Measurements from ENCODE around the gene UNC79.

The UNC79 gene

DNA sequence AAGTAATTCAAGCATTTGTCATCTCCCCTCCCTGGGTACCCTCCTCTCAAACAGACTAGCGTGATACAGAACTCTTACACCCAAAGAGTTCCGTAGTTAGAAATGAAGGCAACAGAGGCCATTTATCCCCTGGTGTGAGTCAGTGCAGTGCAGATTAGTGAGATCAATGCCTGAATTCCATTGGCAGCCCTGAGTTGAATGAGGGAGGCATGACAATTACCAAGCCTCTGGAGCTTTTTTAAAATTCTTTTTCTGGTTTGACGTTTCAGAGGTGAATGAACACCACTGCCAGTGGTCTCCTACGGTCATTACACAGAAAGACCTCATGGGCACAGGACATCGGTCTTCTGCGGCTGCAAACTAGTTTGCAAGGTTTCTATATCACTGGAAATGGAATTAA, 263.2 kb downstream of the UNC79 start:
- no peak for DNase-seq (ENCODE audit: extremely low read depth, low read depth)
- no peak overlapping the region for H3K4me3 ChIP-seq (replicated peaks; ENCODE audit: low read depth, low read length)
- TF ChIP-seq CTCF (IDR thresholded peaks at IDR 0.05; ENCODE audit: low read depth, low read length, missing control alignments): no peak

GRCh38 chr14:93700928-93701327, 270.2 kb downstream of the UNC79 start:
- H3K4me3 ChIP-seq (replicated peaks; ENCODE audit: low read depth, low read length): no peak overlapping the region
- no peak for DNase-seq (ENCODE audit: extremely low read depth, low read depth)
- TF ChIP-seq CTCF (IDR thresholded peaks at IDR 0.05; ENCODE audit: low read depth, low read length, missing control alignments): no peak

GRCh38 chr14:93701562-93701961, 270.8 kb downstream of the UNC79 start:
- TF ChIP-seq CTCF (IDR thresholded peaks at IDR 0.05; ENCODE audit: low read depth, low read length, missing control alignments): no peak
- no peak overlapping the region for H3K4me3 ChIP-seq (replicated peaks; ENCODE audit: low read depth, low read length)
- no peak for DNase-seq (ENCODE audit: extremely low read depth, low read depth)

GRCh38 chr14:93702946-93703345, 272.2 kb downstream of the UNC79 start:
- H3K4me3 ChIP-seq (replicated peaks; ENCODE audit: low read depth, low read length): no peak overlapping the region
- no peak for TF ChIP-seq CTCF (IDR thresholded peaks at IDR 0.05; ENCODE audit: low read depth, low read length, missing control alignments)
- DNase-seq (ENCODE audit: extremely low read depth, low read depth): no peak

- TF ChIP-seq CTCF (IDR thresholded peaks at IDR 0.05; ENCODE audit: low read depth, low read length, missing control alignments): no peak
- DNase-seq (ENCODE audit: extremely low read depth, low read depth): no peak
- H3K4me3 ChIP-seq (replicated peaks; ENCODE audit: low read depth, low read length): no peak overlapping the region
These were observed 273.2 kb downstream of the UNC79 start for GRCh38 chr14:93703941-93704340.

- no peak for TF ChIP-seq CTCF (IDR thresholded peaks at IDR 0.05; ENCODE audit: low read depth, low read length, missing control alignments)
- no peak overlapping the region for H3K4me3 ChIP-seq (replicated peaks; ENCODE audit: low read depth, low read length)
These were observed 274.9 kb downstream of the UNC79 start for GRCh38 chr14:93705513-93706156.

More at GRCh38 chr14:93705513-93706156, 274.9 kb downstream of the UNC79 start:
- no peak for DNase-seq (ENCODE audit: extremely low read depth, low read depth)
